Amniotic stem cell (primary cell): ENCODE measurements around the gene MYO18B.

ENCODE experiments used
- DNase-seq: peaks from one replicate; lab custom pipeline; 2025; lab: John Stamatoyannopoulos, UW

MYO18B gene

DNA sequence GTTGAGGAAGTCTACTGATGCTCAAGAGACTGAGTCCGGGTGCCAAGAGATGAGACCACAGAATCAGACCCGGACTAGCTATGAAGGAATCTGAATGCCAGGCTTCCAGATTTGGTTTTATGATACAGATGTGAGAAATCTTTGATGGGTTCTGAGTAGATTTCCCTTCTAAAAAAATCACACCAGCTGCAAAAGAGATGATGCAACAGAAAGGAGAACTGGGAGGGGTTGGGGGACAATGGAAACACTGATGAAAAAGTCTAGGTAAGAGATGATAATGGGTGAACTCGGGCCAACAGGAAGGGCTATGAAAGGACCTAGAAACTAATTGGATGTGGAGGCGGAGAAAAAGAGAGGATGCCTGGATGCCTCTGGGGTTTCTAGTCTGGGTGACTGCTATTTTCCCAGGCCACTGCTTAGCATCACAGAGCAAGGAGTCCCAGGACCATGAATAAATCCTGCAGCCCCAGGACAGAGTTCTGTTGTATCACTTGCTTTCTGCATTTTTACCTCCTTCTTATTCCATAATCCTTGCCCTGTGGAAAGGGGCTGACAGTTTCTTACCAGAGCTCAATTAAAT, 311.8 kb downstream of the MYO18B start:
- DNase-seq = no peak

DNA sequence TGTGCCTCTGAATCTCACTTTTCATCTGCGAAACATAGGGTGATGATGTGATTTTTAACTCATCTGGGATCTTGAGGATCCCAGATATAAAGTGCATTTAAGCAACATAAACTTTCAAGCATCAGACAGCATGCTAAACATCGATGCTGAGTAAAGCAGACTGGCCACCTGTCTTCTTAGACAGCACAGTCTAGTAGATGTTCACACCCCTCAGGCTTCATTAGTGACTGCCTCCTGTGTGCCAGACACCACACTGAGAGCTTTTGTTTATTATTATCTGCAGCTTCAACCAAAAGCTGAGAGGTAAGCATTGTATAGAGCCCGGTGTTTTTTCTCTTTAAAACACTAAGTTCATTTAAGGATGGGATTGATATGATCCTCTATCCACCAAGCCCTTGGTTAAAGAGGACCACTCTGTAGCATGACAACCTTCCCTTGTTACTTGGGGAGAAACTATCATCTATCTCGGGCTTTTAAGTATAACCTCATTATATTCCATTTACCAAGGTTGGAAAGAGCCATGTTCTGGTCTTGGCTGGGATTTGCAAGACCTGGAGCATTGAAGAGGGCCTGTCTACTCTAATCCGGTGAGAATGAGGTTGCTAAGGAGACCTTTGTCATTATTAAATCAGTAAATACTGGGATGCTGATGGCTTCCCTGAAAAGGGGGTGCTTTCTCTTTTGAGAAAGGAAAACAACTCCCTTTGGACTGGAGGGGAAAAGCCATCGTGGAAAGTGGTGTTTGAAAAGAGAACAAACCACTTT, 313.0 kb downstream of the MYO18B start:
- no peak for DNase-seq

DNA sequence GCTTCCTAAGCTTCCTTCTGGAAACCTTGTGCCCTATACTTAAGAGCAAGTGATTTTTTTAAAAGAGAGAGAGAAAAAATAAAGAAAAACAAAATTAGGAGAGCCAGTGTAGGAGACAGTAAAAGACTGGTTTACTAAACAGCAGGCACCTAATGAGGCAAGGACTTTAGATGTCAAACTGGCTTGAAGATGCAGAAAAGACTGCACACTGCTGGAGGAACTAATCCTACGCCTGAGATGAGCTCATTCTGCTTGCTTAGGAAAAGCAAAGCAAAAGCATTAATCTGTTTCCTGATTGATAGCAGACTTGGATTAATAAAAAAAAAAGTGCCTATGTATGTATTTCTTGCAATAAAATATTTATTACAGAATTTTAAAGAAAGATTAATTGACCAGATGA, 313.7 kb downstream of the MYO18B start:
- no peak for DNase-seq

DNA sequence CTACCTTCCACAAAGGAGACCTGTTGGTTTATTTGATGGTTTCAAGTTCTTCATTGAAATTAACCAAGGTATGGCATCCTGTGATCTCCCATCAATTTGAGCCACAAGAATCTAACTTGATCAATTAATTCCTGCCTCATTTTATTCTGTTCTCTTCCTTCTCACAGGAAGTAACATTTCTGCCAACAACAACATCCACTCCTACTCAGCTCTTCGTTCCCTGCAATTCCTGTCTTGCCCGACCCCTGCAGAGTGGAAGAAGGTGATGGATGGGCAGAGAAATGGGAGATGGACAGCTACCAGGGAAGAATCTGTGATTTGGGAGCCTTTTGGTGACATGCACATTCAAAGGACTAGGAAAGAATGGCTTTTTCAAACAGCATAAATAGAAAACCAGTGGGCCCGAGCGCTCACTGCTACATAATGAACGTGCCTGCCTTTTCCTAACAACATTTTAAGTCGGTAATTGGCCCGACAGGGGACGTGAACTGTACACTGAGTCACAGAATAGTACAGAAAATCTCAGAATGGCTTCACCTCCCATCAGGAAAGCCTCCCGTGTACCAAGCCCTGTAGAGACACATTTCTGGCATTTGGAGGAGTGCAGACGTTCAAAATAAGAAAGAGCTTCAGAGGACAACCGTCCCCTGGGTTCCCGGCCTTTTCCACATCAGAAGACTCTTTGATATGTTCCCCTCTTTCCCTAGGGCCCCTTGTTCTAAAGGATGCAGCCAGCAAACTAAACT, 314.6 kb downstream of the MYO18B start:
- DNase-seq = no peak

DNA sequence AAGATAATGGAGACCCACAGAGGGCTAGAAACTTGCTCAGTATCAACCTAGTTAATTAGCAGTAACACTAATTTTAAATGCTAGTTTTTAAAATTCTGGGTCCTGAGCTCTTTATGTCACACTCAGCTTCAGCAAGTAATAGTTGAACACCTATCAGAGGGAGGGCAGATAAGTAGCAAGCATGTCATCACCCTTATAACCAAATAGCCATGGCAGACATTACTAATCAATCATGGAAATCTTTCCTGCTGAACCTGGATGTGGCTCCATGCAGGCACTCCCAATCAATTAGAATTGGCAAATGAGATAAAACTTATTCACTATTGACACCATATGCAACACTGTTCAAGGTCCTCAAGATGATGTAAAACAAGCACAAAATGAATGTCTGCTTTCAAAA, 315.7 kb downstream of the MYO18B start:
- DNase-seq = no peak

DNA sequence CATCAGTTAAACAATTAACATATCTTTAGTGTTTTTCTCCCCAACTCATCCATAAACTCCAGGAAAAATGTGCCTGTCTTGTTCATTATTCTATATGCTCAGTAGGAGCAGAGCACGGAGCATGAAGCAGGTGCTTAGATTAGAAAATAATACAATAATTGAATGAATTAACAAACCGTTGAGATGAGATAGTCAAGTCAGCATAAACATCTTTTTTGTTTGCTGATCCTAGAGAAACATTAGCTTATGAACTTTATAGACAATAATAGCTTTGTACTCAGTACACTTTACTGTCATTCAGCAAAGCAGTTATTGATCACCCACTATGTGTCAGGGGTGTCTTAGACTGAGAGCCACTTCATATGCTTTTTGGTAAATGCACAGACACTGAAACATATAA, 322.1 kb downstream of the MYO18B start:
- DNase-seq = no peak

DNA sequence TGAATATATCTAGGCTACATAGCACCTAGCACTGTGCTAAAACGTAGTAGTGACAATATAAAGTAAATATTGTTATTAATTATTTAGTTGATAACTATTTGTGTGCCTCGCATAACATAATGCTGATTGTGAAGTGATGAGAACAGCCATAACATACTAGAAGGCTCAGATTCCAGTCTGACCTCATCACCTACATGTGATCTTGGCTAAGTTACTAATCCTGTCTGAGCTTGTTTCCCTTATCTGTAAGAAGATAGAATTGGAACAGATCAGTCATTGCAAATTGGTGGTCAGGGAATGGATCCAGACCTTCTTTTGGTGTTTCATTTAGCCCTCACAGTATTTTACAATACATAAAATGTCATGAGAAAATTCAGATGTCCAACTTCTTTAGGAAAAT, 323.9 kb downstream of the MYO18B start:
- no peak for DNase-seq

DNA sequence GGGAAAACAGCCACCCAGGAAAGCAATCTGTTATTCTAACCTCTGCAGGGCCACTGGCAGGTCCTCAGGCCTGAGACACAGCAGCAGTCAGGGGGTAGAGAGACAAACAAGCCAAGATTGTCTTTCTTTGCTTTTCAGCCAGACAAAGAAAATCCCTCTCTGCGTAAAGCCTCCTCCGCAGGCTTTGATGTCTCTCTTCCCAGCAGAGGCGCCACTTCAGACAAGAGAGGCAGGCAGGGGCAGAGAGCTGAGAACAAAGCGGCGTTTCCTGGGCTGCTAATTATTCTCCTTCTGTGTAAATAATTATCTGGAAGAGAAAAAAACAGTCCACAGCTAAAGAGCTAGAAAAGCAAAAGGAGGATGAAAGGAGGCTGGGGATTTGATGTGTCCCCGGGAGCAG, 324.5 kb downstream of the MYO18B start:
- no peak for DNase-seq

DNA sequence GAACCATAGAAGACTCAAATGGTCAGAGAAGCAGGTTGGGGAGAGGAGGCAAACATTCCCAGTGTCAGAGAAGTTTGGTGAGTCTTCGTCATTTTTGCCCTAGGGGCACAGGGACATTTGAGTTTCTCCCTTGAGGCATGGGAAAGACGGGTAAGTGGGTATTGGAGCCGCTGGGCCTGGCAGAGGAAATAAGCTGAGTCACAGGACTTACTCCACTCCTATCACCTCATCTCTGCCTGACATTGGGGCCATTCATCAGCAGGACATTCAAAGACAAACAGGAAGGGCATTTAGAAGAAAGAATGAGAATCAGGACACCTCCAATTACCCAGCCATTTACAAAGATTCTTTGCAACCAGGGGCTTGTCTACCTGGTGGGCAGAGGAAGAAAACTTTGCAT, 326.6 kb downstream of the MYO18B start:
- DNase-seq = no peak

DNA sequence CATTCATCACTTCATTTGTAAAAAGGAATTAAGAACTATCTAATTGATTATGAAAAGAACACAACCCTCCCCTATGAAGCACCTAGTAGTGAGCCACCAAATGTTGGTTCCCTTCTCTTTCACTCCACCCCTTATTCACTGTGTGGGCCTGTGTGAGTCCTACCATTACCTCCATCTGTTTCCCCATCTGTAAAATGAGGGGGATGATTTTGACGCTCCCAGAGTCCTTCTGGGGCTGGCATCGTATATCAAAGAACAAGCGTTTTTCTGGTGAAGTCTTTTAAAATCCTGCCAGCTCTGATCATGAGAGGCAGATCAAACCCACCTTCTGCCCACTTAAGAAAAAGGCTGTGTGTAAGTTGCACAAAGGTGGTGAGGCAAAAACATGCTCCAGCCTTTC, 330.6 kb downstream of the MYO18B start:
- no peak for DNase-seq

DNA sequence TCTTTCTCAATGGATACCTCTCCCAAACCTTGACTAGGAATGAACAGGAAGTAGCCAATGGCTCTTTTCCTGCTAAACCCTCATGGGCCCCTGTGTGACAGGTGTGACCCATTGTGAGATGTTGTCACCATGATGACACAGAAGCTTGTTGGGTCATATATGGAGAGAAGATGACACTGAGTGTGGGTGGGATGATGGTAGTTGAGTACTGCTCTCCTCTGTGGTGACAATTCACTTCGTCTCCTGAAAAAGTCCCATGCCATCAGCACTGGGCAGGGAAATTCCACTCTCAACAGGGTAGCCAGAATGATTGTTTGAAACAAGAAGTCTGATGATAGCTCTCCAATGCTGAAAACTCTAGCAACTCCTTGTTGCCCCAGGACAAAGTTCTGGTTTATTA, 333.3 kb downstream of the MYO18B start:
- DNase-seq = no peak

DNA sequence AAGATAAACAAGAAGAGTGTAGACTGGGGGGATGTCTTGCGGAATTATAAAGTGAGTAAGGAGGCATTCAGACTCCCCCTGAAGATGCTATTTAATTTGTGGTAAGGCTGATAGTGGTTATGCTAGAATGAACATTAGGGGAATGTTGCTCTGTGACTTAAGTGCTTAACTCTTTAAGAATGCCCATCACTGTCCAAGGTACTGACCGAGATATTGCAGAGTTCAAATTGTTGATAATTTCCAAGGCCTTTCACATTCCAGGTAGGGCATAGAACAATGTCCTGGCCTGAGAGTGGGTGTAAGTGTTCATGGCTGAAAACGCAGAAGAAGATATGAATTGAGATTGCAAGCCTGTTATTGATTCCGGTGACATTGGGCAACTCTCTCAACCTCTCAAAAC, 337.0 kb downstream of the MYO18B start:
- no peak for DNase-seq
